Measurements from ENCODE around the gene DPYD.

GRCh38 chr1:97907886-97908285, 12.9 kb downstream of the DPYD start:
- no peak for TF ChIP-seq YY1 (IDR thresholded peaks at IDR 0.05; ENCODE audit: insufficient read depth, insufficient read length)
- no peak for TF ChIP-seq ZNF274 (IDR thresholded peaks at IDR 0.05; ENCODE audit: low read depth, low read length)
